ENCODE measurements around the gene KRT78.

Gene KRT78

DNA sequence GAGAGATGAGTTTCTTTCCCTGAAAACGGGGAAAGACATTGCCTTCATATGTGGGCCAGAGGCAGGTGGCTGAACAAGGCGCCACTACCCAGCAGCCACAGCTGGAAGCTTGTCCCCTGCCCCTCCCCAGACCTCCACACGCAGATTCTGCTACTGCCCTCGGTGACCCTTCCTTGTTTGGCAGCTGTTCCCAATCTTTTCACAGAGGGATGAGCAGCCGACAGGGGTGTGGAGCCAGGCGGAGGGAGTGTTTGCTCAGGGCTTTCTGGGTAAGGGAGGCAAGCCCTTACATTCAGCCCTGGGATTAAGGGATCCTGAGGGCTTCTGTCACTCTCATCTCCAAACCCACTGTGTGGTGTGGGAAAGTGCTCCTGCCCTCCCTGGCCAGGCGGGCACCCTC lies 30.4 kb downstream of the KRT78 start:
- H3K4me1 Mint-ChIP-seq, result no peaks in the 10 kb centered on the region
- H3K36me3 Mint-ChIP-seq, result no peaks in the 10 kb centered on the region
- no peaks in the 10 kb centered on the region for H3K9me3 Mint-ChIP-seq
- DNase-seq, result no peak
- no peak for ATAC-seq (replicated peaks)
- H3K27me3 Mint-ChIP-seq, result peaks cover 21 to 24% of the 10 kb centered on the region in 2 donors
- no peak overlapping the region for H3K4me3 Mint-ChIP-seq
- H3K27ac Mint-ChIP-seq, result no peak overlapping the region

DNA sequence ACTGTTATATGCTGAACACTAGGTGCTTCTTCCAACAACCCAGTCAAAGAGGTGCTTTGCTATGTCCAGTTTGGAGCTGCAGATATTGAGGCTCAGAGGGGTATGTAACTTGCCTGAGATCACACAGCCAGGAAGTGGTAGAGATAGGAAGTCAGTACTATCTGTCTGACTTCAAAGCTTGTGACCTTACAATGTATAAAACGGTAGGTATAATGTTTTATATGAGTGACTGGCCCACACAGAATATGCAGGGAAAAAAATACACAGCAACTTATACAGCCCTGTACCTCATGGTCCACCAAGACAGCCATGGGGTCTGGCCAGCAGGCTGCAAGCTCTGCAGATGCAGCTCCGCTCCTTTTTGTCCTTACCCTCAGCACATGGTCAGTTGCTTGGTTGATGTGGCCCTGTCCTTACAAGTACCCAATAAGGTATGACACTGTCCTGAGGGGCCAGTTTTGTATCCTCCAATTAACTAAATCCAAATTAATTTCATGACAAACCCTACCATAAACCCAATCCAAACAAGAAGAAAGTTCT lies 31.0 kb downstream of the KRT78 start:
- Mint-ChIP-seq H3K9me3 (no peaks in the 10 kb centered on the region), H3K36me3 (no peaks in the 10 kb centered on the region), H3K27me3 (peaks cover 15 to 18% of the 10 kb centered on the region in 2 donors), H3K27ac (no peak overlapping the region), H3K4me3 (no peak overlapping the region), H3K4me1 (no peaks in the 10 kb centered on the region)
- ATAC-seq (replicated peaks) (no peak), DNase-seq (no peak)

DNA sequence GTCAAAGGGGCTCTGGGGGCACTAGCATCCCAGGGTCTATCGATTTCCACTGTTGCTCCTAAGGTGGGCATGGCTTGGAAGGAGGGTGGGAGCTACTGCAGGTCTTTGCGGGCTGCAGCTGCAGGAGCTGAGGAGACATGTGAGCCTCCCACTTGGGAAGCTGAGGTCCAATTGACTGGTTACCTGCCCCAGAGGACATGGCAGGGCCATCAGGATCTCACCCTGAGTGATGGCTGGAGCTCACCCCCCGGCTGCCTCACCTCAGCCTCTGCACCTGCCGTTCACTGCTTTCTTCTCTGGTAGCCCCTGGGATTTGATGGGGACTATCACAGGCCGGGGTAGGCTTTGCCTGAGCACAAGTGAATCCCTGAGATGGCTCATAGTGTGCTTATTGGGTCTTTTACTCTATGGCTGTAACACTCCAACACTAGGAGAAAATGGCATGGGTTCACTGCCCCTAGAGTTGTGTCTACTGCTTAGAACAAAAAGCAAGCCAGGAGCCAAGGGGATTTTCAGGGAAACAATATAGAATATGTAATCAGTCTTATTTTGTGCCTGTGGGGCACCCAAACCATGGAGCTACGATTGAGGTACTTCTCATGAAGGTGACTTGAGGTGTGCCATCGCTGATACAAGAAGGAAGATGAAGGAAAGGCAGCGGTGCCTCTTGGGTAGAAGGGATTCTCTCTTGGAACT lies 31.6 kb downstream of the KRT78 start:
- H3K27me3 Mint-ChIP-seq, result peaks cover 15% of the 10 kb centered on the region in 2 donors
- no peaks in the 10 kb centered on the region for H3K4me1 Mint-ChIP-seq
- H3K4me3 Mint-ChIP-seq, result no peak overlapping the region
- no peaks in the 10 kb centered on the region for H3K9me3 Mint-ChIP-seq
- H3K36me3 Mint-ChIP-seq, result no peaks in the 10 kb centered on the region
- ATAC-seq (replicated peaks) (no peak), DNase-seq (no peak)
- no peak overlapping the region for H3K27ac Mint-ChIP-seq

DNA sequence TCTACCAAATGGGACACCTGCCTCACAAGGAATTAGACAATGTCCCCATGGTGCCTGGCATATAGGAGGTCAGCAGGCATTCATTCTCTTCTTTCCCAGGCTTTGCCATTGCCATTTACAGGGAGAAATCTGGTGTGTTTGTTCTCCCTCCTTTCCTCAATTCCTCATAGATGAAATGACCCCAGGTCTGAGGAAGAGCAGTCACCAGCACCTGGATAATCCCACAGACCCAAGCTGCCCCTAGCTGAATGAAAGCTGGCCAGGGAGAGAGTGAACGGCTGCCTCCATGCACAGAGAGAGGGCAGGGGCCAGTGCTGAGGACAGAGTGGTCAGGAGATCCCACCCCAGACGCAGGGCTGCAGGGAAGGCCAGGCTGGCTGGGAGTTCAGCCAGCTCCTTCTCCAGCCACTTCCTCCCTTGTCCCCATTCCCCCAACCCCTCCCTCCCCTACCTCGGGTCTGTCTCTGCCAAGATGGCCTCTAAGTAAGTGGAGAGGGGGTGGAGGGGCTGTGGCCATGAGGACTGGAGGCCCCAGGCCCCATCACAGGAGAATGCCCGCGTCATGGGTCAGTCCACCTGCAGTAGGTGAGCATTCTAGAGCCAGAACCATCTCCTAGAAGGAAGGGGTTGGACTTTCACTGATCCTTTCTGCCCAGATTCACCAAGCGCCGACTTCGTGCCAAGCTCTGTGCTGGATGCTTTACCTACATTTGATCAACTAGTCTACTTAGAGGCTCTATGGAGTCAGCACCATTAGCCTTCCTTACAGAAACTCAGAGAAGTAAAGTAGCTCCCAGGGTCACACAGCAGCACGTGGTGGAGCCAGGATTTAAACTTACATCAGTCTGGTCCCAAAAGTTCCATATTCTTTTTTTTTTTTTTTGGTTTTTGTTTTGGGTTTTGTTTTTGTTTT lies 32.9 kb downstream of the KRT78 start:
- H3K27ac Mint-ChIP-seq, result no peak overlapping the region

DNA sequence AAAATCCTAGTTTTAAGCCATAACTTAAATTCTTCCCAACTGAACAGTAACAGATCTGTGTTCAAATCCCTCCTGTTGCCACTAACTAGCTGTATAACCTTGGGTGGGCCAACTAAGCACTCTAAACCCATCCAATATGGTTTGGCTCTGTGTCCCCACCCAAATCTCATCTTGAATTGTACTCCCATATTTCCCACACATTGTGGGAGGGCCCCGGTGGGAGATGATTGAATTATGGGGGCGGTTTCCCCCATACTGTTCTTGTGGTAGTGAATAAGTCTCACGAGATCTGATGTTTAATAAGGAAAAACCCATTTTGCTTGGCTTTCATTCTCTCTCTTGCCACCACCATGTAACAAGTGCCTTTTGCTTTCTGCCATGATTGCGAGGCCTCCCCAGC lies 33.6 kb downstream of the KRT78 start:
- ATAC-seq (replicated peaks) (no peak), DNase-seq (no peak)
- Mint-ChIP-seq H3K36me3 (no peaks in the 10 kb centered on the region), H3K4me3 (no peak overlapping the region), H3K9me3 (no peaks in the 10 kb centered on the region), H3K27ac (no peak overlapping the region), H3K27me3 (peaks cover 7 to 11% of the 10 kb centered on the region in 2 donors), H3K4me1 (no peaks in the 10 kb centered on the region)

More for the DNA sequence above, 32.9 kb downstream of the KRT78 start:
- ATAC-seq (replicated peaks) (no peak), DNase-seq (no peak)
- Mint-ChIP-seq H3K36me3 (no peaks in the 10 kb centered on the region), H3K4me3 (no peak overlapping the region), H3K9me3 (no peaks in the 10 kb centered on the region), H3K27me3 (peaks cover 11 to 15% of the 10 kb centered on the region in 2 donors), H3K4me1 (no peaks in the 10 kb centered on the region)

DNA sequence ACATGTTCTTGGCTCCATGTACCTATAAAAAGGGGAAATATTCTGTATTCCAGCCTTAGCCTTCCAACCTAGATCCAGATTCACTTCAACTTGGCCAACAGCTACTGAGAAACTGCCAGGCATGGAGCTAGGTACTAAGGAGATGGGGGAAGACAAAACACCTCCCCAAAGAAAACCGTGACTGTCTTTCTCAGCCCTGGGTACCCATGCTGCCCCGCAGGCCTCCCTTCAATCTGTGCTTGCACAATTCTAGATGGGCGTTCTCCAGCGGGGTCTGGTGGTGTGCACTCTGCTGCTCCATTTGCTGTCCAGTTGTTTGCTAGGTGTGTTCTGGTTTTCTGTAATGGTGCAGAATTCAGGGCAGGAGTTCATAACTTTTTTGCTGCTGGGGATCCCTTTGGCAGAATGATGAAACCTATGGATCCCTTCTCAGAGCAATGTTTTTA lies 34.1 kb downstream of the KRT78 start:
- Mint-ChIP-seq H3K4me1 (no peaks in the 10 kb centered on the region), H3K4me3 (no peak overlapping the region), H3K27ac (no peak overlapping the region), H3K27me3 (peaks cover 5 to 7% of the 10 kb centered on the region in 2 donors), H3K9me3 (no peaks in the 10 kb centered on the region), H3K36me3 (no peaks in the 10 kb centered on the region)
- no peak for ATAC-seq (replicated peaks)
- DNase-seq, result no peak

DNA sequence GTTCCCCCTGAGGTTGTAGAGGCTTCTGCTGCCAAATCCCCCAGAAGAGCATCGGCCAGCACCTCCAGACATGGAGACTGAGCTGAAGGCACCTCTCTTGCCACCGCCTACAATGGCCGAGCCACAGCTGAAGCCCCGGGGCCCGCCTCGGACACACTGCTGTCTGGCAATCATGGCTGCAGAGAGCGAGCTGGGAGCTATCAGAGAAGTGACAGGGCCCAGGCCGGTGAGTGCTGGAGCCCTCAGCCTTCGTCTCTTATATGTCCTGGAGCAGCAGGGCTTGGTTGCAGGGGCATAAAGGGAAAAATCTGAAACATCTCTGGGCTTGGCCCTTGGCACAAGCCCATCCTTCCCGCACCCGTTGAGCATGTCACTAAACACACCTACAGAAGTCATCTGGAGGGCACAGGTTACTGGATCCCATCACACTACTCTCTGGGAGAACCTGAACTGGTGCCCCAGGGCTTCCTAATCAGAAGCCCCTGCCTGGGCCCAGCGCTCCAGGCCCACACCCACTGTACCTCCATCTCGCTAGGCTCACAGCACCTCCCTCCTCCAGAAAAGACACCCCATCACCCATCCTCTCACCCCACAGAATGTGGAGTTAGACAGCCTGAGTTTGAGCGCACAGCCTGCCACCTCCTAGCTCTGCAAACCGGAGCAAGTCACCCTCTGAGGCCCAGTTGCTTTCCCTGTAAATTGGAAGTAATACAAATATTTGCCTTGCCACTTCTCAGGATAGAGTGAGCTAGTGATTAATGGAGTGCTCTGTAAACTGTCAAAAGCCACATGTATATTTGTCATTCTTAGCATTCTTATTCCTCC lies 34.7 kb downstream of the KRT78 start, which contains the start of gene KRT4:
Gene KRT4 (minus strand): TSS at position 232 of the 825 bp plus-strand sequence. CDS start 58 bp downstream, at position 174.
- H3K4me3 Mint-ChIP-seq, result no peak within 1 kb of the TSS
- no peak within 1 kb of the TSS for H3K27ac Mint-ChIP-seq
- no peaks in the 10 kb centered on the region for H3K4me1 Mint-ChIP-seq
- peaks cover 9 to 10% of the 10 kb centered on the region in 2 donors for H3K27me3 Mint-ChIP-seq
- DNase-seq, result no peak
- H3K36me3 Mint-ChIP-seq, result no peaks in the 10 kb centered on the region
- ATAC-seq (replicated peaks), result no peak
- H3K9me3 Mint-ChIP-seq, result no peaks in the 10 kb centered on the region

DNA sequence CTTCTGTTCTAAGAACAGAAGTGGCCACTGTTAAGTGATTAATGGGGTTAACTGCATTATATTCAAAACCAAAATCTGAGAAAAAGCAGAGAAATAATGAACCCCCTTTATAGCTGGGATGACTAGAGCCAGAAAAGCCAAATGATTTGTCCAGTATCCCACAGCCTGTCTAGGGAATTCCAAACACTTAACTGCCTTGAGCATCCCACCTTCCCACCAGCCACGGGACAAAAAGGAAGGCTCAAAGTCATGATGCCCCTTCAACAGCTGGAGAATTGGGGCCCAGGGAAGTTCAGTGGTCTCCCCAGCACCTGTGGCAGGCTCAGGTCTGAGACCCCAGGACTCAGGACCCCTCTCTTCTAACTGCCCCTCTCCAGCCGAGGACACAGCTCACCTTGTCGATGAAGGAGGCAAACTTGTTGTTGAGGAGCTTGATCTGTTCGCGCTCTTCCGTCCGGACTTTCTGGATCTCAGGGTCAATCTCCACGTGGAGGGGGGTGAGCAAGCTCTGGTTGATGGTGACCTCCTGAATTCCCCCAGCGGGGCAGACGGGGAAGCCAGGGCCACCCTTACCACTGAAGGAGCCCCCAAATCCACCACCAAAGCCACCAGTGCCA lies 35.5 kb downstream of the KRT78 start:
- ATAC-seq (replicated peaks), result no peak
- Mint-ChIP-seq H3K27ac (no peak overlapping the region), H3K36me3 (no peaks in the 10 kb centered on the region), H3K4me3 (no peak overlapping the region), H3K4me1 (no peaks in the 10 kb centered on the region), H3K27me3 (peaks cover 5 to 16% of the 10 kb centered on the region in 2 donors), H3K9me3 (no peaks in the 10 kb centered on the region)
- DNase-seq, result no peak

DNA sequence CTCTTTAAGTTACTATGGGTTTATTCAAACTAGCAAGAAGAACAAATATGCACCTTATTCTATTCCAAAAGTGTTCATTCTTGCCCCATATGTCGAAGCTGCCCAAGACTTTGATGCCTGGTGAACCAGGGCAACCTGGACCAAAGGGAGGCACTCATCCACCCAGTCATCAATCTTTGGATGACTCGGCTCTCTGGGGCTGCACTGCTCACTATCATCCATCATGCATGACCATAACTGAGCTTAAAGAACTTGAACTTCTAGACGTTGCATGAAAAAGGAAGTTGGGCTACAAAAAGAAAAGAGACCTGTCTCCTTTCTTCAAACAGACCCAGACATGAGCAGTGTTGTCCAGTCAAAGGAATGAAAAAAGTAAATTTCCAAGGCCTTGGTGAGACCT lies 36.0 kb downstream of the KRT78 start:
- Mint-ChIP-seq H3K36me3 (no peaks in the 10 kb centered on the region), H3K4me3 (no peak overlapping the region), H3K9me3 (no peaks in the 10 kb centered on the region), H3K27ac (no peak overlapping the region), H3K4me1 (no peaks in the 10 kb centered on the region), H3K27me3 (peaks cover 4 to 20% of the 10 kb centered on the region in 2 donors)
- DNase-seq (no peak), ATAC-seq (replicated peaks) (peak; percentile 38 to 46)

DNA sequence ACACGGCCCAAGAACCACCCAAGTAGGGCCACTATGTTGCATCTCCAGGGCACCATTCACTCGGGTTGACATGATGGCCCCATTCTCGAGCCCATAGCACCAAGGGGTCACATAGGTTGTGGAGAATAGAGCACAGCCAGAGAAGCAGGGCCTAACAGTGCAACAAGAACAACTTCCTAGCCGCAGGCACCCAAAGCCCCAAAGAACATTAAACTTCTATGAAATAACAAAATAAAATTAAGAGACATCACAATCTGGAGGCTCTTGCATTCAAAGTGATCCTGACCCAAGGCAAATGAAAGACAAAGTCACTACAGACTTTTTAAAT lies 36.8 kb downstream of the KRT78 start:
- Mint-ChIP-seq H3K9me3 (no peaks in the 10 kb centered on the region), H3K27me3 (peaks cover 8 to 23% of the 10 kb centered on the region in 2 donors), H3K4me3 (no peak overlapping the region), H3K4me1 (no peaks in the 10 kb centered on the region), H3K27ac (no peak overlapping the region), H3K36me3 (no peaks in the 10 kb centered on the region)
- DNase-seq (no peak), ATAC-seq (replicated peaks) (no peak)

DNA sequence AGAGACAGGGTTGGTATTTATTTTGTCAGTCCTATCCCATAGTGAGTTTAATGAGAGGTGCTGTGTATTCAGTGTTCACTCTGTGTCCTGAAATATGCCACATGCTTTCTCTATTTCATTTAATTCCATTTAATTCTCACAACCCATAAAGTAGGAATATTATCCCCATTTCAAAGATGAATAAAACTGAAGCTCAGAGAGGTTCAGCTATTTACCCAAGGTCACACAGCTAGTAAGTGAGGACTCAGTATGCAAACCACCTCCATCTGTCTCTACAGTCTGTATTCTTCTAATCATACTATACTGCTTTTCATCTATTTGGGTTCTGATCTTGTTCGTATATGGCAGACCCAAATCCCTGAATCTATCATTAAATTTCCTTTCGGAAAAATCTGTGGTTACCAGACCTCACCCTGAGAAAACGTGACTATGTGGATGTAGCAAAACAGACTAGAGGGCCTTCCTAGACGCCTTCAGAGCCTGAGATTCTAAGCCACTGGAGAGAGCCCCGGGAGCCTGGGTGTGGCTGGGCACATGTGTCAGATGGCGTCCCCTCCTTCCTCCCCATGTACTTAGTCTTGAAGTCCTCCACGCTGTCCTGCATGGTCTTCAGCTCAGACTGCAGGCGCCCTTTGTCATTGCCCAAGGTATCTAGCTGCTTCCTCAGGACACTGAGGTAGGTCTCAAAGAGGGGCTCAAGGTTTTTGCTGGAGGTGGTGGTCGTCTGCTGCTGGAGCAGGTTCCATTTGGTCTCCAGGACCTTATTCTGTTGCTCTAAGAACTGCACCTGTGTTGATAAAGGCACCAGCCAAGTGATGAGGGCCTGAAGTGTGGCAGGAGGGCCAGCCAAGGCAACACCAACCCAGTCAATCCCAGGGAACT lies 37.4 kb downstream of the KRT78 start:
- Mint-ChIP-seq H3K27ac (no peak overlapping the region), H3K9me3 (no peaks in the 10 kb centered on the region), H3K4me1 (no peaks in the 10 kb centered on the region), H3K36me3 (no peaks in the 10 kb centered on the region), H3K4me3 (no peak overlapping the region), H3K27me3 (peaks cover 8 to 26% of the 10 kb centered on the region in 2 donors)
- ATAC-seq (replicated peaks) (no peak), DNase-seq (no peak)

DNA sequence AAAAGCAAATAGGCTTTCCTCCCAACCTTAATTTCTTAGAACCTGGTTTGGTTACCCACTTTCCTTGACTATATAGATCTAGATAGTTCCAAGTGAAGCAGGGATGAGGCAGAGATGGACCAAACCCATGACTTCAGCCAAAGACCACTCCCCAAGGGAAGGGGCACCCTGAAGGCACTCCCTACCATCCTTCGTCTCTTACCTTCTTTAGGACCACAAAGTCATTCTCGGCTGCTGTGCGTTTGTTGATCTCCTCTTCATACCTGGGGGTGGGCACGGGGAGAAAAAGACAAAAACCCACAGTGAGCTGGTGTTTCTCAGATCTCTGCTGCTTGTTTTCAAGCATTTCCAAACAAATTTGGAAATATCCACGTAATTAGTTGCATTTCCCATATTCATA lies 38.2 kb downstream of the KRT78 start:
- Mint-ChIP-seq H3K27me3 (peaks cover 11 to 35% of the 10 kb centered on the region in 2 donors), H3K36me3 (no peaks in the 10 kb centered on the region), H3K27ac (no peak overlapping the region), H3K4me3 (no peak overlapping the region), H3K4me1 (no peaks in the 10 kb centered on the region), H3K9me3 (no peaks in the 10 kb centered on the region)
- ATAC-seq (replicated peaks) (no peak), DNase-seq (no peak)

DNA sequence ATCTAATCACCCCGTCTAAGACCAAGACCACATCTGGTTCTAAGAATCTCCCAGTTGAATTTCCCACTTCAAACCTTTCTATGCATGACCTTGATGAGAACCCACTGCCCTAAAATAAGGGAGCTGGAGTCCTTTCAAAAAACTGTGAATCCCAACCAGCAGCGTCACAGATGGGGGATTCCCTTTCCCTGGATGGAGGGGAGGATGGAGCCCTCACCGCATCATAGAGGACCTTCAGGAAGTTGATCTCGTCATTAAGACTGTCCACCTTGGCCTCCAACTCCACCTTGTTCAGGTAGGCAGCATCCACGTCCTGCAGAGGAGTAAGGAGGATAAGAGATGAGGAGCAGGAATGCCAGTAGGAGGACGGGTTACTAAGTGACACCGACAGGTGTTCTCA lies 39.6 kb downstream of the KRT78 start:
- Mint-ChIP-seq H3K27ac (no peak overlapping the region), H3K9me3 (no peaks in the 10 kb centered on the region), H3K4me1 (no peaks in the 10 kb centered on the region), H3K4me3 (no peak overlapping the region), H3K27me3 (peaks cover 12 to 35% of the 10 kb centered on the region in 2 donors), H3K36me3 (no peaks in the 10 kb centered on the region)
- no peak for DNase-seq
- no peak for ATAC-seq (replicated peaks)

Measured in stimulated activated naive B cell treated with anti-CD40 and anti-IgM and Interleukin-4, amounts not matched to agents 10 μg/mL and 1 μg/mL and 100 μg/mL, for 72 hours (primary cell).